ENCODE results near the gene TRAF1.
"Not testable (repeated sequence)": the region's sequence is repeated elsewhere in the genome, so short reads cannot be mapped to it uniquely, and the experiment has no call there.

Gene TRAF1, protein sequence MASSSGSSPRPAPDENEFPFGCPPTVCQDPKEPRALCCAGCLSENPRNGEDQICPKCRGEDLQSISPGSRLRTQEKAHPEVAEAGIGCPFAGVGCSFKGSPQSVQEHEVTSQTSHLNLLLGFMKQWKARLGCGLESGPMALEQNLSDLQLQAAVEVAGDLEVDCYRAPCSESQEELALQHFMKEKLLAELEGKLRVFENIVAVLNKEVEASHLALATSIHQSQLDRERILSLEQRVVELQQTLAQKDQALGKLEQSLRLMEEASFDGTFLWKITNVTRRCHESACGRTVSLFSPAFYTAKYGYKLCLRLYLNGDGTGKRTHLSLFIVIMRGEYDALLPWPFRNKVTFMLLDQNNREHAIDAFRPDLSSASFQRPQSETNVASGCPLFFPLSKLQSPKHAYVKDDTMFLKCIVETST

DNA sequence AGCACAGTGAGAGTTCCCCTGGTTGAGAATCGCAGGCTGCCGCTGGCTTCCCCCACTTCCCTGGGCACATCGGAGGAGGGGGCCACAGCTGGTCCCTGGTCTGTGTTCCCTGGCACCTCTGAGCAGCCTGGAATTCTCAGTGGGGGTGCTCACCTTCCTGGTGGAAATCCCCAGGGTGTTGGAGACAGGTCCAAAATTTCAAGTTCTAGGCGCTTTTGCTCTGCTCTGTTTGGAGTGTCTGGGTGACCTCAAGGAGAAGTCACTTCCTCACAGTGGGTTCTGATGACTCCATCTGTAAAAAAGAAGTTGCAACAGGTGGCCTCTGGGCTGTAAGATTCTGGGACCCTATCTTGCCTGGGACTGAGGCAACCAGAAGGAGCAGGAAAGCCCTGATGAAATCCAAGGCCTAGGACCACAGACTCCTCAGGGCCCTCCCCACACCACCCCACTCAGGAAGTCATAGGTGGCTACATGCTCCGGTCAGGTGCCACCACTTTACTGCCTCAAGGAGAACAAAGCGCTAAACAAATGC, at the start of gene TRAF1:
TSS of gene TRAF1 (minus strand) at position 400 of the 532 bp plus-strand sequence. CDS start 721 bp downstream, outside the sequence.
- no peak for DNase-seq (ENCODE audit: low read depth)

DNA sequence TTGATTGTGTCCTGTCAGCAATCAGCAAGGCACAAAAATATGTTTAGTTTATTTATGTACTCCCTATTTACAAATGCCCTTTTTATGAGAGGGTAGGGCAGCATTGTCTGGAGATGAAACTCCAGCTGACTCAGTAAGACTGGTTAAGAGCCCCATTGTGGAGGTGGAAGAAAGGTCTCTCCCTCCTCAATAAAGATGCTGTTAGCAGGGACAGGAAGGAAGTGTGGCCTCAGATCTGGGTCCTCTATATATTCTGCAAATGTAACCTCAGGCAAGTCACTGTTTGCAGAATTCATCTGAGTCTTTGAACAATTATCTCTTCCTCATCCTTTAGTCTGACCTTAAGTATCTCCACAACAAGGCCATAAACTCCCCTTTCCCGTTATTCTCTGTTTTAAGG, 48.3 kb upstream of the TRAF1 start:
- no peak for DNase-seq (ENCODE audit: low read depth)

DNA sequence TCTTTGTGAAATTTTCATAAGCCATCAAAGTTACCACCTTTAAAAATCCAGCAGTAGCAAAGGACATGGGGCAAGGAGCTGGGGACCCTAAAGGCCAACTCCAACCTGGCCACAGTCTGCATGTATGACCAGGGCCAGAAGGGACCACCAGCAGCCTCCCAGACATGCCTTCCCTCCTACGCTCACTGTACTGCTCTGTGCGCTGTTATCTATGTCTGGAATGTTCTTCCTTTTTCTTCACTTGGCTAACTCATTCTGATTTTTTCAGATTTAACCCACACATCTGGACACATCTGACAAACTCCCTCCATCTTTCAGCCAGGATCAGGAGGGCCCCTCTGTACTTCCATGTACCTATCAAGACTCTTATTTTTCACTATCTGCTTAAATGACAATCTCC, 47.6 kb upstream of the TRAF1 start:
- no peak for DNase-seq (ENCODE audit: low read depth)

DNA sequence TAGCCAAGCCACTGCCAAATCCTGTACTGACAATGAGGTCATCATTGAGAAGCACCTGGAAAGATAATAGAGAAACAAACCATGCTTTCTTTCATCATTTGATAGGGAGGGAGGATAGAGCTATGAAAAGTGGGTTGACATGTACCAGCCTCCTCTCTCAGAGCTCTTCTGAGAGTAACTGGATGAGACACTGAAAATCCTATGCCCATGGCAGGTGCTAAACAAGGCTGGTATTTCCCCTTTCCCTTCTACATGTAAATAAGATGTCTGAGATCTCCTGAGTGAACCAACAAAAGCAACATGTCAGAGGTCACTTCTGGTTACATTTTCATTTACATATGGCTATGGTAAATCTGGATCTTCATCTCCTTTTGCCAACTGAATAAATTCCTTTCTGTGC, 45.3 kb upstream of the TRAF1 start:
- DNase-seq (ENCODE audit: low read depth) = no peak

DNA sequence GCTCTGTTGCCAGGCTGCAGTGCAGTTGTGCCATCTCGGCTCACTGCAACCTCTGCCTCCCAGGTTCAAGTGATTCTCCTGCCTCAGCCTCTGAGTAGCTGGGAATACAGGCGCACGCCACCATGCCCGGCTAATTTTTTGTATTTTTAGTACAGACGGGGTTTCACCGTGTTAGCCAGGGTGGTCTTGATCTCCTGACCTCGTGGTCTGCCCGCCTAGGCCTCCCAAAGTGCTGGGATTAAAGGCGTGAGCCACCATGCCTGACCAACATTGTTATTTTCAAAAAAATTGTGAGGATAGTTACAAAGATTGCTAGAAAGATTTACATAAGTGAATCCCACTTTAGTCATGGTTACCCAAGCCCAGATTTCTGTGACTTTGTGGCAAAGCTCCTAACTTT, 44.9 kb upstream of the TRAF1 start:
- DNase-seq (ENCODE audit: low read depth) = not testable (repeated sequence)

DNA sequence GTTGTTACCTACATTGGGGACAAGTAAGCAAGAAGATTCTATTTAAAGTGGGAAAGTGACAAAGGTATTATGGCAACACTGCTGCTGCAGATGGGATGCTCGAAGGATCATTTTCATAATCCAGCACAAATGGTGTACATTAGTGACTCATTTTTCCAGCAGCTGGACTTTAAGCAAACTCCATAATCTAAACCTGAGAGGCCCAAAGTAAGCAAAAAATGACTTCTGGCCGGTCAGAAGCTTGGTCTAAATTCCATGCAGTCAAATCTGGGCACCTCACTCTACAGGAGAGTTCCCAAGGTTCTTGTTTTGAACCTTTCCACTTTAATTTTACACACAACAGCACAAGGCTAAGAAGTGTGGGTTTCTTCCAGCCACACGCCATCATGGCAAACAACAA, 43.6 kb upstream of the TRAF1 start:
- no peak for DNase-seq (ENCODE audit: low read depth)

DNA sequence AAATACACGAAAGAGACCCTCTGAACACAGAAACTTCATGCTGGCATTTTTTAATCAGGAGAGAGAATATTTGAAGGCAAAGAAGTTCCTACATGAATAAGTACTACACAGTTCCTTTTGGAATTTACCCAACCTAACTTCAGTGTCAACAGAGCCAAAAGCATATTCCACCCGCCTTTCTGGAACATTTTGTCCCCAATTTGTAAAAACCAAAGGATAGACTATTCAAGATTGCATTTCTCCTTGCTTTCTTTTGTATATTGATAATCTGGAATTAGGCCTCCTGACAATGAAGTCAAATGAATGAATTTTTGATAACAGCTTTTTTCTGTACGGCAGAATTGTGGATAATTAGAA, 39.4 kb upstream of the TRAF1 start:
- no peak for DNase-seq (ENCODE audit: low read depth)

DNA sequence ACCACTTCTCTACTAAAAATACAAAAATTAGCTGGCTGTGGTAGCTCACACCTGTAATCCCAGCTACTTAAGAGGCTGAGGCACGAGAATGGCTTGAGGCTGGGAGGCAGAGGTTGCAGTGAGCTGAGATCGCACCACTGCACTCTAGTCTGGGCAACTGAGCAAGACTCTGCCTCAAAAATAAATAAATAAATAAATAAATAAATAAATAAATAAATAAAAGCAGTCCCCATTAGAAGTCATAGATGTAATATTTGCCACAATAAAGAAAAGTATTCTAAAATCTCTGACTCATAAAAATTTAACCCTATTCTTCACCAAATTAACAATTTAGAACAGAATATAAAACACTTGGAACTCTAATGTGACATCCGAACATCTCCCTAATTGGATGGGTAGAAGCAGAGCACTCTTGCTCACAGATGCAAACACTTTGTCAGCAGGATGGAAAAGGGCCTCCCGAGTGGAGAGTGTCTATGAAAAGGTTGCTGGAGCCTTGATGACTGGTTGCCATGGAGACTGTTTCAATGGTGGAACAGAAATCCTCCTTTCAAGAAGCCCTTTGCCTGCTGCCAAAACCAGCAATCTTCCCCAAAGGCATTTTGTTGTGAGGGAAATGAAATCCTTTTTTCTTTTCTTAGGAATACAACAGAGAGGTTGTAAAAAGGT, 38.9 kb upstream of the TRAF1 start:
- DNase-seq (ENCODE audit: low read depth) = no peak

DNA sequence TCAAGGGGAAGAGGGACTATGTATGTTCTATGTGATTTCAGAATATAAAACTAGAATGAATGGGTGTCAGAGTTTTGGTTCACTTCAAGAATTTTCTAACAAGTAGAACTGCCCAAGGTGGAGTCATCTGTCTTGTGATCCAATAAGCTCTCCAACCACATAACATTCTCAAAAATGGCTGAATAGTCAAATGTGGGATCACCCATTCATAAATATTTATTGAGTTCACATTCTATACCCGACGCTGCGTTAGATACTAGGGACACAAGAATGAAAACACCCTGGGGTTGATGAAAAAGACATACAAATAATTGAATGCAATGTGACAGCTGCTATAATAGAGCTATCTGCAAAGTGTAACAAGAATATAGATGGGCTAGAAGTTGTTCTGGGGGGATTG, 35.3 kb upstream of the TRAF1 start:
- DNase-seq (ENCODE audit: low read depth) = no peak

DNA sequence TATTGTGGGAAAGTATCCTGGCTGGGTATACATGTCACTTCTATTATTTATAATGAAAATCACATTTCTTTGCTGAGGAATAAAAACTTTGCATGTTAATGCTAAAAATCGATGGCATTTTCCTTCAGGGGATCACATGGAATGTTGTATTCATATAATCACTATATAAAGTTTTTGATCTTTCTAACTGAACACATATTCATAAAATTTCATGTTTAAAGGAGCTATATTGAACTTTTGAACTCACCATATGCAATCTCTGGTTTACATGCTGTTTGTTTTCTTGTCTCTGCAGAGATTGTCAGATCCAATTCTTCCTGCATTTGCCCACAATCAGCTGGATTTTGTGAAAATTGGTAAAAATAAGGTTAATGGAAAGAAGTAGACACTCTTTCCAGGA, 33.4 kb upstream of the TRAF1 start:
- no peak for DNase-seq (ENCODE audit: low read depth)

DNA sequence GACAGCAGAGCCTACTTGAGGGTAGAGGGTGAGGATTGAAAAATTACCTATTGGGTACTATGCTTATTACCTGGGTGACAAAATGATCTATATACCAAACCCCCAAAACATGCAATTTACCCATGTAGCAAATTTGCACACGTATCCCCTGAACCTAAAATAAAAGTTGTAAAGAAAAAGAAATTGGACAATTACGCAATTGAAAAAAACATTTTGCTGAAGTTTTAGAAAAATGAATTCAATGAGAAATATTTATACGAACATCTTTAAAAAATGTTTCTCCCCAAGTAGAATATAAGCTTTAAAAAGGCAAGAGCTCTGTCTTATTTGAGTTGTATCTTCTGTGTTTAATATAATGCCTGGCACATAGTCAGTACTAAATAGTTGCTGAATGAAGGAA, 30.3 kb upstream of the TRAF1 start:
- no peak for DNase-seq (ENCODE audit: low read depth)

DNA sequence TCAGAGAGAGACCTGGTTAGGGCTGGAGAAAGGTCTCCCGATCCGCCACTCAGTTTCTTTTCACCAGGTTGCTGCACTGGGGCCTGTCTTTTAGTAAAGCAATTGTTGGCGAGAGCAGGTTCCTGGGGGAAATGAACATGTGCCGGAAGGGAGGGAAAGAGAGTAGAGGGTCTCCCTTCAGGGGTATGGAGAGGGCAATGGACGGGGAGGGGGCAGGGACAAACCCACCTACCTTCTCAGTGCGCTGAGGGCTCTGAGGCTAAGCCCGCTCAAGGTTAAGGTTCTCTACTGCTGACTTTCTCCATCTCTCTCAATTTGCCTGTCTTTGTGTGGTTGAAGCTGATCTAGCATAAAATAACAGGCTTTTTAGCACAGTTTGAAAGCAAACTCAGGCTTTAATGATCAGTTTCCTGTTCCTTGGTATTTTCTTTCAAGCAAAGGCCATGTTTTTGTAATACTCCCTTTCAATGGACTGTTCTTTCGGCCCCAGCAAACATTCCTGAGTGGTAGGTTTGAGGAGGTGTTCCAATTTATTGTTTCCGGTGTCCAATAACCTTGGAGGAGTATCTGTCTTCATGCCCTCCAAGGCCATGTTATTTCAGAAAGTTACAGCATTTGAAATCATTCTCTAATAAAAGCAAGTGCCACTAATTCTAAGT, 25.5 kb upstream of the TRAF1 start:
- no peak for DNase-seq (ENCODE audit: low read depth)

DNA sequence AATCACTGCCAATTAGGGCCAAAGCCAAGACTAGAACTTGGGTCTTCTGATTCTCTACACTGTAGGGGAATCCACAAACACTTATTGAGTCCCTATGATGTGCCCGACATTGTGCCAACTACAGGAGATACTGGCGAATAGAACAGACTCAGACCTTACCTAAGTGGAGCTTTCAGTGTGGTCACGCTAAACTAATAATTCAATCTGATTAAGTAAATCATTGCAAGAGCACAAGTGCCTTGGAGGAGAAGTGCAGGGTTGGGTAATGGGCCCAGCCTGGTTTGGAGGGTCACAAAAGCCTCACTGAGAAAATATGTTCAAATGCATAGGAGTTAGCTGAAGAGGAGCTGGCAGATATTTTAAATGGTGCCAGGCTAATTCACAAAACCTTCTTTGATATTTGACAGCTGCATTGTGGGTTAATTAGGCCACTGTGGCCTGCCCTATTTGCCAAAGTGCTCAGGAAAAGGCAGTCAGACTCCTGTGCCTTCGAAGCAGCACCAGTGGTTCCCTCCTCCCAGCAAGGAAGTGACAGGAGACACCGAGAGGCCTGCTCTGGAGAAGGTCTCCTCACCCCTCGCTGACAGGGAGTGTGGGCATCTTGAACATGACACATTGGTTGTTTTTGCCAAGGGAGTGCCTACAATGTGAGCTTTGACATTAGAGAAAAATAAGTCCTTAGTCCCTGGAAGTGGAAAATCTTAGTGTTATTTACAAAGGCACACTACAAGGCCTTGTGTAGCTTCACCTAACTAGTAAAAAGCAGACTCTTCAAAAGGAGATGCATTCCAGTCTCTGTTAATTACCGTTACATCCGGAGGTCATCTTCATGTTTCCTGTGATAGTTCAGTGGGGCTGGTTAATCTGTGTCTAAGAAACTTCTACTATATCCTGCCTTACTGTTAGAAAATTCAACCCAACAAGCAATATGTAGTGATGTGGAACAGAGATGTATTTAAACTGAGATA, 24.1 kb upstream of the TRAF1 start:
- no peak for DNase-seq (ENCODE audit: low read depth)

DNA sequence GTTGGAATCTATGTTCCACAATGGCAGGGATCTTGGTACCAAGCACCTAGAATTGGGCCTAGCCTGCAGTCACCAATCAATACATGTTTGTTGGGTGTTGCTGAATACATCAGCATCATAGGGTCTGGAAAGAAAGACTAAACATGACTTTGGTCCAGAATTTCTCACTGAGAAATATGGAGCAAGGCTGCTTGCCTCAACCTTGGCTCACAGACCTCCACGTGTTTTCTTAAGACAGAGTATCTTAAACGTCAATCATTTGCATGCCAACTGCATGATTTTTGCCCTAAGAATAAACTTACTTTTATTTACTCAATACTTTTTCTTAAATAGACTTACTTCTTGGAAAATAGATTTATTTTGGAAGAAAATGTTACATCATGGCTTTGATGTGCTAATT, 22.7 kb upstream of the TRAF1 start:
- DNase-seq (ENCODE audit: low read depth) = no peak

DNA sequence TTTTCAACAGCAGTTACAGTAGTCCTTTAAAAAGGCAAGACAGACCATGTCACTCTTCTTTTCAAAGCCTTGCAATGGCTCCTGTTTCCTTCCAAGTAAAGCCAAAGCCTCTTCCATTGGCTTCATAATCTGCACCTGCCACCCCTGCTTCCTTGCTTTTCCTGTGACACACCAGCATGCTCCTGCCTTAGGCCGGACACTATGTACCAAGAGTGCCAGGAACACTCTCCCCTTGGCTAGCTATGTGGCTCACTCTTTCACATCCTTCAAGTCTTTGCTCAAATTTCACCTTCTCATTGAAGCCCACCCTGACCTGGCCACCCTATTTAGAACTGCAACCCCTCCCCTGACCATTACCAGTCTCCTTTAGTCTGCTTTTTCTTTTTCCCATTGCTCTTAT, 22.2 kb upstream of the TRAF1 start:
- no peak for DNase-seq (ENCODE audit: low read depth)

DNA sequence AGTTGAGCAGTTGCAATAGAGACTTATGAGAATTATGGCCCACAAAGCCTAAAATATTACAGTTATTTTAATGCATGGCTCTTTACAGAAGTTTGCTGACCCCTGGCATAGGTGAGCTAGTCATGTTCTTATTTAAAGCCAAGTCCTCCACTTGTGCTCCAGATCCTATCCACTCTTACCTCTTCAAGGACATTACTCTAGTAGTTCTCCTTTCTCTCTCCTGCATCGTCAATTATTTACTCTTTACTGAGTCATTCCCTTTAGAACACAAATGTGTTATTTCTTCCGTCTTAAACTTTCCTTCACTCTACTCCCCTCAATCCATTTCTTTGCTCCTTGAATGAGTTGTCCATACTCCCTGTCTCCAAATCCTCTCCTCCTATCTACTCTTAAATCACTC, 20.6 kb upstream of the TRAF1 start:
- DNase-seq (ENCODE audit: low read depth) = no peak

DNA sequence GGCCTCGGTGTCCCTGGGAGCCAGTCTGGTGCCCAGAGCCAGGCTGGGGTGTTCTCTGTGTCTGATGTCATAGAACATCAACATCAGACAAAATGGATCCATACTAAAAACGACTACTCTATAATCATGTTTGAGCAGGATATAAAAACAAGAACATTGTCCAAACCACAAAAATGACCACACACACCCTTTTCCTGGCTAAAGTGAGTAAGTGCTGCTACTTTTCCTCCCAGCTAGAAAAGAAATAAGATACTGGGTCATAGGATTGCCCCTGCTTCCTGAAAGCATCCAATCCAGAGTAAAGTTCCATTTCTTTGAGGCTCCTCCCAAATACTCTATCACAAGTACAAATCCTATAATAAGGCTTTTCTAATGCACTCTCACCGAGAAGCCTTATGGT, 19.7 kb upstream of the TRAF1 start:
- no peak for DNase-seq (ENCODE audit: low read depth)

DNA sequence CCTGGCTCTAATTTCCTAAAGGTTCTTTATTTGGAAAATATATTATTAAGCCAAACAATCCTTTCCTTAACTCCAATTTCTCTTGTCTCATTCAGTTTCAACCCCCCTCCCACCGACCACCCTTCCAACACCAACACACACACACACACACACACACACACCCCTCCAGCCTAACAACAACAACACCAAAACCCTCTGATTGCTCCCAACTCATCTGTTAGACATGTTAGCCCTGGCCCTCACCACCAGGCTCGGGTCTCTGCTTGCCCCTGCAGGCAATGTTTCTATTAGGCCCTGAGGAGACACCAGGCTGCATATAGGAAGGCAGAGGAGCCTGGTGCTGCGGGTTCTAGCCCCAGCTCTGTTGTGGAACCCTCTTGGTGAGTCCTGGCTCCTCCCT, 18.4 kb upstream of the TRAF1 start:
- DNase-seq (ENCODE audit: low read depth) = no peak

DNA sequence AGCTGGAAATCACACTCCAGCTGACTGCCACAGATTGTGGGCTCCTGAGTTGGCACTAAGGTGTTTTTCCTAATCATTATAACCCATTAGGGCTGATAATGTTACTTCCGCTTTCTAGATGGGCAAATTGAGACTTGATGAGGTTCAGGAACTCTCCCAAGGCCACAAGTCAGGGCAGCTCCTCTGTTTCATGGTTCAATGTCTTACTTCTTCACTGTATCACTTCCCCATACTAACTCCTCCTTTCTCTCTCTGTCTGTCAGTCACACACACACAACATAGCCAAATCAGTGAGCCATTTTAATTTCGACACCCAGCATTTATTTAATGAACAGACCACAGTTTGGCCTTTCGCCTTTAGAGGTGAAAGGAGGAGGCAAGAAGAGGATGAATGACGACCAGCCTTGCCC, 17.8 kb upstream of the TRAF1 start:
- DNase-seq (ENCODE audit: low read depth) = no peak

DNA sequence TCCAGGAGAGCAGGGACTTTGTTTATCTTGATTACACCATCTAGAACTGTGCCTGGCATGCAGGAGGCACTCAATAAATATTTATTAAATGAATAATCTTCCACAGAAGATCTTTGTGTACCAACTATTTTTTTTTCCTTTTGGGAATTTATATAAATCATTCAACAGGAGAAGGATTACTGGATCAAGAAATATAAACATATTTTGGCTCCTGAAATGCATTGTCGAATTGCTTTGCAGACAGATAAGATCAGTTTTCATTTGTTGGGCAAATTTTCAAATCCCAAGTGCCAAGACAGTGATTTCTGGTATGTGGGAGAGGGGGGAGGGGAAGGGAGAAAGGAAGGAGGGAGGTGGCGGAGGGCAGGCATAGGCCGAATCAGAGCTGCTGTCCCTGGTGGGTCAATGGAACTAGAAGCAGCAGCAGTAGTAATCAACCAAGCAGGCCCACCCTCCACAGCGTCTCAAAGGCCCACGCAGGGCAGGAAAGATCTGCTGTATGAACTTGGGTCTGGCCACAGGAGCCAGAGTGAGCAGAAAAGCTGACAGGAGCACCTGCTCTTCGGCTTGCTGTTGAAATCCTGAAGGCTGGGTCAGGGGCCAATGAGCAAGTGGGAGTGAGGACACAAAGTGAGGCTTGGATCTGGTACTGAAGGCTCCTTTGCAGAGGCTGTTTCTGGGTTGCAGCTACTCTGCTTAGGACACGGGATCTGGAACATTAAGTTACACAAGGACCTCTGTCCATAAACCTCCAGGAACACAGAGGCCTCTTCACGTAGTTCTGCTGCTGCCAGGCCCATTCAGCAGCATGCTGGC, 15.8 kb upstream of the TRAF1 start:
- no peak for DNase-seq (ENCODE audit: low read depth)
